Activated CD4-positive, alpha-beta T cell treated with anti-CD3 and anti-CD28 coated beads, Interleukin-2, amount 50 U/mL, for 1 hour (primary cell): Measurements from ENCODE around the gene FUT7.

ENCODE experiments used
- DNase-seq: peaks from one replicate; pipeline ENCODE4 v3.0.0-alpha.2; 2020

Gene FUT7

DNA sequence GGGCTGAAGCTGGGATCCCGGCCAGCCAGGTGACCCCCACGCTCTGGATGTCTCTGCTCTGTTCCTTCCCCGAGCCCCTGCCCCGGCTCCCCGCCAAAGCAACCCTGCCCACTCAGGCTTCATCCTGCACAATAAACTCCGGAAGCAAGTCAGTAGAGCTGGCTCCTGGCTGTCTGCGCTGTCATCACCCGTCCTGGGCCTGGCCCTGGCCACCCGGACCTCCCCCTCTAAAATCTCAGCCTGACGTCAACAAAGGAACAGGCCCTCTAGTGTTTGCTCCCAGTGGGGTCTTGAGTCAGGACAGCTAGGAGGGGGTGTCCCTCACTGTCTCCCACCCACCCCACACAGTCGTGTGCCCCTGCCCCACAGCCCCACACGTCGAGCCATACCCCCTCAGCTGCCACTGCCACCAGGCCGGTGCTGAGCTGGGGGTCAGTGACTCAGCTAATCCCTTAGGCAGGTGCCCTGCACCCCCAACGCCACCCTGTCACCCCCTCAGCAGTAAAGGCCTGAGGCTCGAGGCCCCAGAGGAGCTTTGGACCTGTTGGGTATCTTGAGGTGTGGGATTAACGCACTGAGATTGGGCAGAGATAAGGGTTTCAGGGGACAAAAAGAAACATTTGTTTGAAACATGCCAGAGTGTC, 50.2 kb downstream of the FUT7 start:
- no peak for DNase-seq

DNA sequence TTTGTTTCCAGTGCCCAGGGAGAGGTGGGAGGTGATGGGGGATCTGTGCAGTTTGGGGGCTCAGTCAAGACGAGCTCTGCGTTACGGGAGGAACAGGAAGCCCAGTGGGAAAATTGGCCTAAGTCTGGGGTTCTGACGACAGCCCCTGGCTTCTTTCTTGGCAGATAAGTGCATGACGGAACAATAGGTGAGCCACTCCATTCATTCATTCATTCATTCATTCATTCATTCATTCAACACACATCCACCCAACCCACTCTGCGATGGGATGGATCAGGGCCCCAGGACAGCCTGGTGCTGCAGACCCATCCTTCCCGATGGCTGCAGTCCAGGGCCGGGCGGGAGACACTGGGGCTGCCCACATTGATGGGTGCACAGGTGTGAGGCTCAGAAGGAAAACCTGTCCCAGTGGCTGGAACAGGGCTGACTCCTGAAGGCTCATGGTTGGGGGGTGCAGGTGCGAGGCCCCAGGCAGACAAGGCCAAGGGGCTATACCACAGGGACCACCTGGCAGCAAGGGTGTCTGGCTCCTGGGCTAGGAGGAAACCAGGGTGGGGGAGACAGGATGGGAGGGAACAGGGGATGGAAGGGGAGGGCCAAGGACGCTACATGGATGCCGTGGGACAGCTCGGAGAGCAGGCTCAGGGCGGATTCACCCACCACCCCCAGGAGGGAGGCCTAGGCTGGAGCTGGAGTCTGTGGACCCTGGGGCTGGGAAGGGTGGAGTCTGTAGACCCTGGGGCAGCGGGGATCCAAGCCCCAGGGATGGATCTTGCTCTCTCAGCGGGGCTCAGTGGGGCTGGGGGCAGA, 51.0 kb downstream of the FUT7 start:
- DNase-seq: no peak
